Measurements from ENCODE around the gene JAG1. TPM values are rescaled to one million over a fixed set of nuclear protein-coding genes. Genes with fewer than 3 reads are reported as not detected.
A peak's percentile ranks its signal among the peaks of the same experiment; 100 is the strongest.

Gene JAG1
- total and polyA plus RNA-seq, 8 donors: 13.9 to 60.1 (median 25.1) TPM

GRCh38 chr20:10640897-10641296 is 32.9 kb downstream of the JAG1 start:
- Histone ChIP-seq H3K4me1 (peaks cover 0 to 6% (median 4%) of the 10 kb centered on the region in 3 donors), H3K27me3 (no peaks in the 10 kb centered on the region), H3K9me3 (no peaks in the 10 kb centered on the region), H3K36me3 (peaks cover 0 to 75% (median 59%) of the 10 kb centered on the region in 3 donors), H3K27ac (no peak overlapping the region), H3K4me3 (no peak overlapping the region)
- no peak for FAIRE-seq
- 86 to 88% methylated on average over 12 of the region's 12 CpGs for WGBS, 2 donors
- intact Hi-C loops (cut with DNase I): no loop called here
- no peak for ATAC-seq
- TF ChIP-seq, protein P1, sequence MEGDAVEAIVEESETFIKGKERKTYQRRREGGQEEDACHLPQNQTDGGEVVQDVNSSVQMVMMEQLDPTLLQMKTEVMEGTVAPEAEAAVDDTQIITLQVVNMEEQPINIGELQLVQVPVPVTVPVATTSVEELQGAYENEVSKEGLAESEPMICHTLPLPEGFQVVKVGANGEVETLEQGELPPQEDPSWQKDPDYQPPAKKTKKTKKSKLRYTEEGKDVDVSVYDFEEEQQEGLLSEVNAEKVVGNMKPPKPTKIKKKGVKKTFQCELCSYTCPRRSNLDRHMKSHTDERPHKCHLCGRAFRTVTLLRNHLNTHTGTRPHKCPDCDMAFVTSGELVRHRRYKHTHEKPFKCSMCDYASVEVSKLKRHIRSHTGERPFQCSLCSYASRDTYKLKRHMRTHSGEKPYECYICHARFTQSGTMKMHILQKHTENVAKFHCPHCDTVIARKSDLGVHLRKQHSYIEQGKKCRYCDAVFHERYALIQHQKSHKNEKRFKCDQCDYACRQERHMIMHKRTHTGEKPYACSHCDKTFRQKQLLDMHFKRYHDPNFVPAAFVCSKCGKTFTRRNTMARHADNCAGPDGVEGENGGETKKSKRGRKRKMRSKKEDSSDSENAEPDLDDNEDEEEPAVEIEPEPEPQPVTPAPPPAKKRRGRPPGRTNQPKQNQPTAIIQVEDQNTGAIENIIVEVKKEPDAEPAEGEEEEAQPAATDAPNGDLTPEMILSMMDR (IDR thresholded peaks at IDR 0.05): no peak
- DNase-seq: no peak

GRCh38 chr20:10639737-10640556 is 33.9 kb downstream of the JAG1 start:
- 62 to 66% methylated on average over 18 of the region's 18 CpGs for WGBS, 2 donors

GRCh38 chr20:10639077-10639736 is 34.6 kb downstream of the JAG1 start:
- ATAC-seq (no peak), DNase-seq (no peak), FAIRE-seq (no peak)
- intact Hi-C loops (cut with DNase I): no loop called here
- TF ChIP-seq, protein P1 (IDR thresholded peaks at IDR 0.05): no peak
- Histone ChIP-seq H3K4me3 (no peak overlapping the region), H3K4me1 (peaks cover 0 to 10% (median 5%) of the 10 kb centered on the region in 3 donors), H3K27me3 (no peaks in the 10 kb centered on the region), H3K36me3 (peaks cover 0 to 58% (median 44%) of the 10 kb centered on the region in 3 donors), H3K27ac (peak overlapping the region in 1 of 4 donors; percentile 18), H3K9me3 (no peaks in the 10 kb centered on the region)
- 89 to 92% methylated on average over 23 of the region's 23 CpGs for WGBS, 2 donors

More at GRCh38 chr20:10639737-10640556, 33.9 kb downstream of the JAG1 start:
- peaks cover 0 to 65% (median 50%) of the 10 kb centered on the region in 3 donors for H3K36me3 ChIP-seq
- peaks cover 0 to 10% (median 5%) of the 10 kb centered on the region in 3 donors for H3K4me1 ChIP-seq
- H3K9me3 ChIP-seq: no peaks in the 10 kb centered on the region
- intact Hi-C loops (cut with DNase I): no loop called here
- FAIRE-seq (no peak), DNase-seq (no peak), ATAC-seq (peak in 3 of 4 donors; percentile 8 to 42 (median 30))
- peak overlapping the region in 1 of 4 donors; percentile 18 for H3K27ac ChIP-seq
- TF ChIP-seq, protein P1 (IDR thresholded peaks at IDR 0.05): no peak
- H3K4me3 ChIP-seq: no peak overlapping the region
- H3K27me3 ChIP-seq: no peaks in the 10 kb centered on the region

GRCh38 chr20:10637563-10637962 is 36.2 kb downstream of the JAG1 start:
- H3K27ac ChIP-seq: peak overlapping the region in 1 of 4 donors; percentile 1
- no peak for FAIRE-seq
- no peak for ATAC-seq
- no peak for DNase-seq
- TF ChIP-seq, protein P1 (IDR thresholded peaks at IDR 0.05): no peak
- no peaks in the 10 kb centered on the region for H3K9me3 ChIP-seq
- H3K27me3 ChIP-seq: no peaks in the 10 kb centered on the region
- intact Hi-C loops (cut with DNase I): no loop called here
- peaks cover 0 to 10% (median 5%) of the 10 kb centered on the region in 3 donors for H3K4me1 ChIP-seq
- H3K36me3 ChIP-seq: peaks cover 0 to 41% (median 38%) of the 10 kb centered on the region in 3 donors
- 58 to 68% methylated on average over 6 of the region's 6 CpGs for WGBS, 2 donors
- no peak overlapping the region for H3K4me3 ChIP-seq

Measured in pancreas (tissue), 10 donors.